HEK293T (cell line): ENCODE data around the gene SHISAL2B.

Experiments
- ARNT ChIP-seq: fragments of 450-650 bp; IDR thresholded peaks from 2 replicates; pipeline ENCODE4 v1.6.1; 2017; ENCODE audit warnings: mild to moderate bottlenecking
- FOXA1 ChIP-seq: fragments of 450-650 bp; IDR thresholded peaks from 2 replicates; pipeline ENCODE4 v1.6.1; 2016; ENCODE audit warnings: mild to moderate bottlenecking
- FOXM1 ChIP-seq: fragments of 450-650 bp; IDR thresholded peaks from 2 replicates; pipeline ENCODE4 v1.6.1; 2017; ENCODE audit warnings: mild to moderate bottlenecking, borderline replicate concordance
- NFRKB ChIP-seq: fragments of 450-650 bp; IDR thresholded peaks from 2 replicates; pipeline ENCODE4 v1.6.1; 2016; ENCODE audit warnings: mild to moderate bottlenecking, moderate library complexity
- SP1 ChIP-seq: fragments of 450-650 bp; IDR thresholded peaks from 2 replicates; pipeline ENCODE4 v1.6.1; 2017
- SUZ12 ChIP-seq: fragments of 450-650 bp; IDR thresholded peaks from 2 replicates; pipeline ENCODE4 v1.6.1; 2016; ENCODE audit warnings: mild to moderate bottlenecking
- TARDBP ChIP-seq: fragments of 450-650 bp; IDR thresholded peaks from 2 replicates; pipeline ENCODE4 v1.6.1; 2016
- ZNF384 ChIP-seq: fragments of 450-650 bp; IDR thresholded peaks from 2 replicates; pipeline ENCODE4 v1.6.1; 2016

GRCh38 chr5:64680289-64680688 is 10.0 kb upstream of the SHISAL2B start:
- TF ChIP-seq FOXM1 (no peak), ZNF384 (no peak), TARDBP (no peak), FOXA1 (no peak), ARNT (no peak), NFRKB (no peak), SP1 (no peak), SUZ12 (no peak)
